Activated CD4-positive, alpha-beta T cell treated with anti-CD3 and anti-CD28 coated beads, Interleukin-2, amount 10 ng/mL, durations not matched to agents 24 days and 14 days (primary cell): ENCODE results near the gene SLC6A4. TPM values are rescaled to one million over a fixed set of nuclear protein-coding genes. Genes with fewer than 3 reads are reported as not detected.
"Not testable (repeated sequence)": the region's sequence is repeated elsewhere in the genome, so short reads cannot be mapped to it uniquely, and the experiment has no call there.

Experiments used
- DNase-seq: peaks from one replicate; pipeline ENCODE4 v3.0.0; 2022
- H3K27ac Mint-ChIP-seq: one replicate; pipeline ENCODE4 v1.8.0; 2022; ENCODE audit warnings: mild to moderate bottlenecking, mixed read lengths
- H3K27me3 Mint-ChIP-seq: one replicate; pipeline ENCODE4 v1.8.0; 2022; ENCODE audit warnings: mixed read lengths
- H3K36me3 Mint-ChIP-seq: one replicate; pipeline ENCODE4 v1.8.0; 2022; ENCODE audit warnings: low read depth, mild to moderate bottlenecking, mixed read lengths
- H3K4me1 Mint-ChIP-seq: one replicate; pipeline ENCODE4 v1.8.0; 2021; ENCODE audit warnings: mixed read lengths
- H3K4me3 Mint-ChIP-seq: one replicate; pipeline ENCODE4 v1.8.0; 2022; ENCODE audit warnings: mild to moderate bottlenecking, moderate library complexity, mixed read lengths
- H3K9me3 Mint-ChIP-seq: one replicate; pipeline ENCODE4 v1.8.0; 2021; ENCODE audit warnings: mixed read lengths
- intact Hi-C: fragments of 100-400 bp; cut with micrococcal nuclease; formaldehyde crosslinking; loops from one replicate; pipeline ENCODE4 v1.15.1; 2023
- total RNA-seq: library from RNA; stranded (reverse); gene quantifications from 2 replicates; pipeline ENCODE4 v1.2.3, GENCODE V29; 2022

SLC6A4 gene
- total RNA-seq, 1 donor from 2014 or later: not detected

DNA sequence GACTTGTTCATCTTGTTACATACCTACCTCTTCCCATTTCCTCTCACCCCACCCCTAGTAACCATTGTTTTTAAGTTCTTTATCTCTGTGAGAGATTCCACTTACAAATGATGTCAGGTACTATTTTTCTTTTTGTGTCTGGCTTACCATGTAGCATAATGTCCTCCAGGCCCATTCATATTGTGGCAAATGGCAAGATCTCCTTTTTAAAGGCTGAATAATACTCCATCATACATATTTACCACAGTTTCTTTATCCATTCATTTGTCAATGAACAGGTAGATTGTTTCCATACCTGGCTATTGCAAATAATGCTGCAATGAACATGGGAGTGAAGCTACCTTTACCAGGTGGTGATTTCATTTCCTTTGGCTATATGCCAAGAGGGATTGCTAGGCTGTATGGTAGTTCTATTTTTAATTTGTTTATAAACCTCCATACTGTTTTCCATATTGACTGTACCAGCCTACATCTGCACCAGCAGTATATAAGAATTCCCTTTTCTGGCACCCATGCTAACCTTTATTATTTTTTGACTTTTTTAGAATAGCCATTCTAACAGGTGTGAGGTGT is 65.0 kb downstream of the SLC6A4 start:
- no peak overlapping the region for H3K27ac Mint-ChIP-seq
- no peaks in the 10 kb centered on the region for H3K27me3 Mint-ChIP-seq
- H3K4me3 Mint-ChIP-seq: no peak overlapping the region
- no peak for DNase-seq
- intact Hi-C loops: no loop called here
- H3K4me1 Mint-ChIP-seq: peaks cover 11% of the 10 kb centered on the region
- H3K36me3 Mint-ChIP-seq: peaks cover 32% of the 10 kb centered on the region
- no peaks in the 10 kb centered on the region for H3K9me3 Mint-ChIP-seq

GRCh38 chr17:30165960-30166359 is 69.5 kb downstream of the SLC6A4 start:
- no peak overlapping the region for H3K27ac Mint-ChIP-seq
- peaks cover 29% of the 10 kb centered on the region for H3K36me3 Mint-ChIP-seq
- H3K4me3 Mint-ChIP-seq: no peak overlapping the region
- intact Hi-C loops: no loop called here
- H3K9me3 Mint-ChIP-seq: no peaks in the 10 kb centered on the region
- DNase-seq: no peak
- peaks cover 9% of the 10 kb centered on the region for H3K4me1 Mint-ChIP-seq
- H3K27me3 Mint-ChIP-seq: no peaks in the 10 kb centered on the region

DNA sequence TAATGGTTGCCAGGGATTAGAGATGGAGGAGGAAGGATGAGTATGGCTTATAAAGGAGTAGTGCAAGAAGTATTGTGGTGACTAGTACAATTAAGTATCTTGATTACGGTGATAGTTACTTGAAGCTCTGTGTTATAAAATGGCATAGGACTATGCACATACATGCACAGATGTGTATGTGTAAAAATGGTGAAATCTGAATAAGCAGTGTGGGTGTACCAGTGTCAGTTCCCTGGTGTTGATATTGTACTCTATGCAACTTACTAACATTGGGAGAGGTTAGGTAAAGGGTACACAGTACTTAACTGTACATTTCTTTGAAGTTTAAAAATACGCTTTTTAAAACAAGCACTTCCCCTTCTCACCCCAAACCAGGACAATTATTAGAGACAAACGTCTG is 70.3 kb downstream of the SLC6A4 start:
- no peak for DNase-seq
- intact Hi-C loops: no loop called here
- peaks cover 33% of the 10 kb centered on the region for H3K36me3 Mint-ChIP-seq

DNA sequence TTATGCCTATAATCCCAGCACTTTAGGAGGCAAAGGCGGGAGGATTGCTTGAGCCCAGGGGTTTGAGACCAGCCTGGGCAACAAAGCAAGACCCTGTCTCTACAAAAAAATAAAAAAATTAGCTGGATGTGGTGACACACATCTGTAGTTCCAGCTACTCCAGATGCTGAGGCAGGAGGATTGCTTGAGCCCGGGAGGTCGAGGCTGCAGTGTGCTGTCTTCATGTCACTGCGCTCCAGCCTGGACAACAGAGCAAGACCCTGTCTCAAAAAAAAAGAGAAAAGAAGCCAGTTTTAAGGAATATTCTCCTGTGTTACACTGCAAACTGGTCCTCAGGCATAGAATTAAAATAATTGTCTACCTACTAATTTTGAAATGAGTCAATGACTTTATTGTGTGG is 71.0 kb downstream of the SLC6A4 start:
- H3K4me1 Mint-ChIP-seq: peaks cover 5% of the 10 kb centered on the region
- DNase-seq: no peak
- peaks cover 7% of the 10 kb centered on the region for H3K9me3 Mint-ChIP-seq
- H3K36me3 Mint-ChIP-seq: peaks cover 39% of the 10 kb centered on the region
- H3K4me3 Mint-ChIP-seq: no peak overlapping the region
- intact Hi-C loops: no loop called here
- H3K27ac Mint-ChIP-seq: no peak overlapping the region
- no peaks in the 10 kb centered on the region for H3K27me3 Mint-ChIP-seq

More for the DNA sequence above, 70.3 kb downstream of the SLC6A4 start:
- Mint-ChIP-seq H3K9me3 (peaks cover 1% of the 10 kb centered on the region), H3K27me3 (no peaks in the 10 kb centered on the region), H3K27ac (no peak overlapping the region), H3K4me3 (no peak overlapping the region), H3K4me1 (peaks cover 5% of the 10 kb centered on the region)

- no peak overlapping the region for H3K4me3 Mint-ChIP-seq
- H3K9me3 Mint-ChIP-seq: peaks cover 16% of the 10 kb centered on the region
- peaks cover 5% of the 10 kb centered on the region for H3K4me1 Mint-ChIP-seq
- DNase-seq: no peak
- intact Hi-C loops: no loop called here
- no peaks in the 10 kb centered on the region for H3K27me3 Mint-ChIP-seq
- no peak overlapping the region for H3K27ac Mint-ChIP-seq
- H3K36me3 Mint-ChIP-seq: peaks cover 59% of the 10 kb centered on the region
Observed at GRCh38 chr17:30161601-30162000, 73.9 kb downstream of the SLC6A4 start.

GRCh38 chr17:30160419-30161172 is 74.9 kb downstream of the SLC6A4 start:
- H3K36me3 Mint-ChIP-seq: peaks cover 63% of the 10 kb centered on the region
- no peak for DNase-seq
- H3K27ac Mint-ChIP-seq: no peak overlapping the region
- peaks cover 16% of the 10 kb centered on the region for H3K9me3 Mint-ChIP-seq
- no peaks in the 10 kb centered on the region for H3K27me3 Mint-ChIP-seq
- intact Hi-C loops: no loop called here
- H3K4me1 Mint-ChIP-seq: peaks cover 7% of the 10 kb centered on the region
- no peak overlapping the region for H3K4me3 Mint-ChIP-seq

DNA sequence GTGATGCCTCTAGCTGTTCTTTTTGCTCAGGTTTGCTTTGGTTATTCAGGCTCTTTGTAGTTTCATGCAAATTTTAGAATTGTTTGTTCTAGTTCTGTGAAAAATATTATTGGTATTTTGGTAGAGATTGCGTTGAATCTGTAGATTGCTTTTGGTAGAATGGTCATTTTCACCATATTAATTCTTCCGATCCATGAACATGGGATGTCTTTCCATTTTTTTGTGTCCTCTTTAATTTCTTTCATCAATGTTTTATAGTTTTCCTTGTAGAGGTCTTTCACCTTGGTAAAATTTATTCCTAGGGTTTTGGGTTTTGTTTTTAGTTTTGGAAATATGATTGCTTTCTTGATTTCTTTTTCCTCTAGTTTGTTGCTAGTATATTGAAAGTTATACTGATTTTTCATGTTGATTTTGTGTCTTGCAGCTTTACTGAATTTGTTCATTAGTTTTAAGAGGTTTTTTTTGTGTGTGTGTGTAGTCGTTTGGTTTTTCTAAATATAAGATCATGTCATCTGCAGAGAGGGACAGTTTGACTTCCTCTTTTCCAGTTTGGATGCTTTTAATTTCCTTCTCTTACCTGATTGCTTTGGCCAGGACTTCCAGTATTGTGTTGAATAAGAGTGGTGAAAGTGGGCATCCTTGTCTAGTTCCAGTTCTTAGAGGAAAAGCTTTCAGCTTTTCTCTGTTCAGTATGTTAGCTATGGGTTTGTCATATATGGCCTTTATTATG is 76.4 kb downstream of the SLC6A4 start:
- peaks cover 58% of the 10 kb centered on the region for H3K36me3 Mint-ChIP-seq

DNA sequence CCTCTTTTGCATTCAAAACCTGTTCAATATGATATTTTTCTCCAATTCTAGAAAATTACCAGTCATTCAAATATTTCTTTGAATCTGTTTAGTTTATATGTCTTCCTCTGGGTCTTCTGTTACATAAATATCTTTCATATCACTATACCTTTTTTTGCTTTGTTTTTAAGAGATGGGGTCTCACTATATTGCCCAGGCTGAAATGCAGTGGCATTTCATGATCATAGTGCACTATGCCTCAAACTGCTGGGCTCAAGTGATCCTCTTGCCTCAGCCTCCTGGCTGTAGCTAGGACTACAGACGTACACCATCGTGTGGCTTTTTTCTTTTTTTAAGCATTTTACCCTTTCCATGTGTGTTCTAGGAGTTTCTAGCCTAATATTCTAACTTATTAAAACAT is 80.1 kb downstream of the SLC6A4 start:
- no peak overlapping the region for H3K27ac Mint-ChIP-seq
- no peak overlapping the region for H3K4me3 Mint-ChIP-seq
- peaks cover 2% of the 10 kb centered on the region for H3K4me1 Mint-ChIP-seq
- peaks cover 50% of the 10 kb centered on the region for H3K36me3 Mint-ChIP-seq
- peaks cover 16% of the 10 kb centered on the region for H3K9me3 Mint-ChIP-seq
- H3K27me3 Mint-ChIP-seq: no peaks in the 10 kb centered on the region
- no peak for DNase-seq
- intact Hi-C loops: no loop called here

More for the DNA sequence above, 76.4 kb downstream of the SLC6A4 start:
- no peak for DNase-seq
- Mint-ChIP-seq H3K27ac (no peak overlapping the region), H3K27me3 (no peaks in the 10 kb centered on the region), H3K4me3 (no peak overlapping the region), H3K9me3 (peaks cover 16% of the 10 kb centered on the region), H3K4me1 (peaks cover 2% of the 10 kb centered on the region)
- intact Hi-C loops: loop anchor here (2.0 kb wide), 1 partner anchor 14 kb away; no protein-coding TSS in a partner anchor

- peaks cover 2% of the 10 kb centered on the region for H3K4me1 Mint-ChIP-seq
- peaks cover 34% of the 10 kb centered on the region for H3K36me3 Mint-ChIP-seq
- no peak overlapping the region for H3K27ac Mint-ChIP-seq
Observed at GRCh38 chr17:30153463-30153862, 82.0 kb downstream of the SLC6A4 start.

DNA sequence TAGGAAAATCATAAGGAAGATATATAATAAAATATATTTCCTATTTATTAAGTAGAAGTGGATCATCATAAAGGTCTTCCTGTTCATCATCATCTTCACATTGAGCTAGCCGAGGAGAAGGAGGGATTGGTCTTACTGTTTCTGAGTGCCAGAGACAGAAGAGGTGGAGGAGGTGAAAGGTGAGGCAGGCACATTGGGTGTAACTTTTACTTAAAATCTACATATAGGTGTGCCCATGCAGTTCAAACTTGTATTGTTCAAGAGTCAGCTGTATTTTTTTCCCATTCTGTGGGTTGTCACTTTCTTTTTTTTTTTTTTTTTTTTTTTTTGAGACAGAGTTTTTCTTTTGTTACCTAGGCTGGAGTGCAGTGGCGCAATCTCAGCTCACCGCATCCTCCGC is 84.0 kb downstream of the SLC6A4 start:
- peaks cover 4% of the 10 kb centered on the region for H3K4me1 Mint-ChIP-seq
- no peak for DNase-seq
- intact Hi-C loops: no loop called here

More at GRCh38 chr17:30153463-30153862, 82.0 kb downstream of the SLC6A4 start:
- H3K27me3 Mint-ChIP-seq: no peaks in the 10 kb centered on the region
- H3K9me3 Mint-ChIP-seq: peaks cover 3% of the 10 kb centered on the region
- no peak for DNase-seq
- intact Hi-C loops: no loop called here
- no peak overlapping the region for H3K4me3 Mint-ChIP-seq

GRCh38 chr17:30148376-30148775 is 87.1 kb downstream of the SLC6A4 start:
- intact Hi-C loops: no loop called here
- H3K36me3 Mint-ChIP-seq: peaks cover 16% of the 10 kb centered on the region
- peaks cover 2% of the 10 kb centered on the region for H3K4me1 Mint-ChIP-seq
- H3K27me3 Mint-ChIP-seq: no peaks in the 10 kb centered on the region
- no peak overlapping the region for H3K27ac Mint-ChIP-seq
- no peaks in the 10 kb centered on the region for H3K9me3 Mint-ChIP-seq
- H3K4me3 Mint-ChIP-seq: no peak overlapping the region
- no peak for DNase-seq

More for the DNA sequence above, 84.0 kb downstream of the SLC6A4 start:
- Mint-ChIP-seq H3K27me3 (no peaks in the 10 kb centered on the region), H3K36me3 (peaks cover 23% of the 10 kb centered on the region), H3K4me3 (no peak overlapping the region), H3K9me3 (no peaks in the 10 kb centered on the region), H3K27ac (no peak overlapping the region)

DNA sequence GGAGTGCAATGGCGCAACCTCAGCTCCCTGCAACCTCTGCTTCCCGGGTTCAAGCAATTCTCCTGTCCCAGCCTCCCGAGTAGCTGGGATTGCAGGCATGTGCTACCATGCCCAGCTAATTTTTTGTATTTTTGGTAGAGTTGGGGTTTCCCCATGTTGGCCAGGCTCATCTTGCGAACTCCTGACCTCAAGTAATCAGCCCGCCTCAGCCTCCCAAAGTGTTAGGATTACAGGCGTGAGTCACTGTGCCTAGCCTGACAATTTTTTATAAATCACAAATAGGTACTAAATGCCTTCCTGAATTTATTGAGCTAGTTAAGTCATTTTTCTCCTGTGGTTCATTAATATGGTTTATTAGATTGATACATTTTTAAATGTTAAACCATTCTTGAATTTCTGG is 87.6 kb downstream of the SLC6A4 start:
- H3K4me3 Mint-ChIP-seq, H3K9me3 Mint-ChIP-seq, H3K27me3 Mint-ChIP-seq, H3K4me1 Mint-ChIP-seq, H3K27ac Mint-ChIP-seq, DNase-seq, intact Hi-C loops: not testable (repeated sequence)
- peaks cover 13% of the 10 kb centered on the region for H3K36me3 Mint-ChIP-seq
